Pons (tissue), 1 donor: ENCODE measurements around the gene MYOC.
"Not testable (repeated sequence)": the region's sequence is repeated elsewhere in the genome, so short reads cannot be mapped to it uniquely, and the experiment has no call there.

Source experiments
- DNase-seq: peaks from one replicate; pipeline ENCODE4 v3.0.0-alpha.2; 2016; ENCODE audit warnings: low spot score

The MYOC gene

GRCh38 chr1:171606402-171606941 is 46.0 kb downstream of the MYOC start:
- peak; percentile 86 for DNase-seq

GRCh38 chr1:171603042-171603441 is 49.4 kb downstream of the MYOC start:
- not testable (repeated sequence) for DNase-seq

- no peak for DNase-seq
Observed at GRCh38 chr1:171600862-171601261, 51.6 kb downstream of the MYOC start.

GRCh38 chr1:171600310-171600709 is 52.2 kb downstream of the MYOC start:
- not testable (repeated sequence) for DNase-seq

- DNase-seq: no peak
Observed at GRCh38 chr1:171597203-171597602, 55.3 kb downstream of the MYOC start.

- no peak for DNase-seq
Observed at GRCh38 chr1:171596705-171597104, 55.8 kb downstream of the MYOC start.

GRCh38 chr1:171596119-171596518 is 56.4 kb downstream of the MYOC start:
- DNase-seq: no peak

GRCh38 chr1:171595324-171595723 is 57.2 kb downstream of the MYOC start:
- no peak for DNase-seq

- no peak for DNase-seq
Observed at GRCh38 chr1:171590022-171590421, 62.5 kb downstream of the MYOC start.

- peak; percentile 80 for DNase-seq
Observed at GRCh38 chr1:171588230-171588629, 64.3 kb downstream of the MYOC start.

- no peak for DNase-seq
Observed at GRCh38 chr1:171585715-171586114, 66.8 kb downstream of the MYOC start.
